ENCODE results near the gene SH2D3C.
A peak's percentile ranks its signal among the peaks of the same experiment; 100 is the strongest.

SH2D3C gene

GRCh38 chr9:127801955-127802575, 23.6 kb upstream of the SH2D3C start:
- H2BK5ac ChIP-seq (ENCODE audit: low read depth, low read length, poor library complexity, severe bottlenecking), result no peak overlapping the region
- H3K4ac ChIP-seq (ENCODE audit: low read depth in 1 of 2, low read length in 2 of 2), result peak overlapping the region; percentile 35 to 82
- H2BK12ac ChIP-seq (ENCODE audit: low read length in 2 of 2), result peak overlapping the region; percentile 15 to 86
- H4K91ac ChIP-seq (ENCODE audit: low read length), result peak overlapping the region; percentile 83
- 14% methylated on average over 7 of the region's 10 CpGs for whole genome bisulfite sequencing
- H2BK120ac ChIP-seq (ENCODE audit: low read depth, low read length), result no peak overlapping the region
- H2BK15ac ChIP-seq (ENCODE audit: low read depth, poor library complexity, severe bottlenecking), result no peak overlapping the region
- peak overlapping the region; percentile 71 to 73 for H3K18ac ChIP-seq (ENCODE audit: low read depth in 1 of 2, low read length in 2 of 2)
- no peak overlapping the region for H3K23ac ChIP-seq (ENCODE audit: low read length in 2 of 2)
- peak overlapping the region; percentile 92 for H3K4me2 ChIP-seq (ENCODE audit: low read length, poor library complexity, severe bottlenecking)
- peaks cover 7% of the 10 kb centered on the region for H3K79me1 ChIP-seq (replicated peaks; ENCODE audit: low read length, poor library complexity, severe bottlenecking)
- peak overlapping the region; percentile 53 to 81 for H3K4me3 ChIP-seq (ENCODE audit: insufficient read depth in 1 of 2, low read depth in 1 of 2, low read length in 2 of 2)
- no peak overlapping the region for H2AK5ac ChIP-seq (ENCODE audit: low read length, severe bottlenecking)
- H3K9me3 ChIP-seq (ENCODE audit: control insufficient read depth, low read length), result no peaks in the 10 kb centered on the region
- H3K9ac ChIP-seq (ENCODE audit: low read length), result peak overlapping the region; percentile 80
- peak overlapping the region; percentile 57 for H3K27ac ChIP-seq (ENCODE audit: low read length, poor library complexity, severe bottlenecking)
- peaks cover 20 to 26% of the 10 kb centered on the region in 2 experiments for H3K36me3 ChIP-seq (ENCODE audit: control insufficient read depth in 1 of 2, insufficient read depth in 2 of 2, low read depth in 1 of 2, low read length in 2 of 2)
- H4K8ac ChIP-seq (ENCODE audit: low read length), result peak overlapping the region; percentile 95
- H3K27me3 ChIP-seq (ENCODE audit: control insufficient read depth in 1 of 2, insufficient read depth in 1 of 2, low read length in 2 of 2), result no peaks in the 10 kb centered on the region
- peak overlapping the region in 1 of 2 experiments; percentile 35 for H3K14ac ChIP-seq (ENCODE audit: low read length in 2 of 2)
- peaks cover 16% of the 10 kb centered on the region for H3K4me1 ChIP-seq (ENCODE audit: control insufficient read depth, insufficient read depth, low read depth, low read length)
- peak; percentile 74 for DNase-seq
- H2AFZ ChIP-seq (ENCODE audit: low read depth, low read length), result peak overlapping the region; percentile 46

DNA sequence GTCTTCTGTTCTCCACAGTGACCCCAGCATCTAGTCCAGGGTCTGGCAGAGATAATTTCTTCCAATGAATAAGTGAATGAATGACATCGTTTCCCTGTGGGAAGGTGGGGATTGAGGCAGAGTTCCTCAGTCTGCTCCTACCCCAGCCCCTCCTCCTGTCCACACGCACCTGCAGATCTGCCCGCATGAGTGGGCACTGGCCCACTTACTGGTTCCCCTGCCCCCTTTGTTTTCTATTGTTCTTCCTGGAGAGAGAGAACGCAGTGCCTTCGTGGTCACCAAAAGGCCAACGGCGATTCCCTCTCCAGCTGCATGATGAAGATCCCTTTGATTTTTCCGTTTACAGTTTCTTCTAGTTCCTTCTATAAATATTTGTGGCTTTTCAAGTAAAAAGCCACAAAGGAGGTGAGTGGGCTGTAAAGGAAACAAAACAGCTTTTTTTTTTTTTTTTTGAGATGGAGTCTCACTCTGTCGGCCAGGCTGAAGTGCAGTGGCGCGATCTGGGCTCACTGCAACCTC, 18.4 kb upstream of the SH2D3C start:
- peaks cover 17% of the 10 kb centered on the region for H3K4me1 ChIP-seq (ENCODE audit: control insufficient read depth, insufficient read depth, low read depth, low read length)
- DNase-seq, result peak; percentile 68
- no peak overlapping the region for H2BK12ac ChIP-seq (ENCODE audit: low read length in 2 of 2)
- no peak overlapping the region for H3K18ac ChIP-seq (ENCODE audit: low read depth in 1 of 2, low read length in 2 of 2)
- peaks cover 22 to 26% of the 10 kb centered on the region in 2 experiments for H3K36me3 ChIP-seq (ENCODE audit: control insufficient read depth in 1 of 2, insufficient read depth in 2 of 2, low read depth in 1 of 2, low read length in 2 of 2)
- no peak overlapping the region for H4K91ac ChIP-seq (ENCODE audit: low read length)
- no peaks in the 10 kb centered on the region for H3K27me3 ChIP-seq (ENCODE audit: control insufficient read depth in 1 of 2, insufficient read depth in 1 of 2, low read length in 2 of 2)
- no peak overlapping the region for H3K23ac ChIP-seq (ENCODE audit: low read length in 2 of 2)
- no peak overlapping the region for H2AK5ac ChIP-seq (ENCODE audit: low read length, severe bottlenecking)
- no peak overlapping the region for H3K9ac ChIP-seq (ENCODE audit: low read length)
- no peaks in the 10 kb centered on the region for H3K9me3 ChIP-seq (ENCODE audit: control insufficient read depth, low read length)
- no peak overlapping the region for H2BK5ac ChIP-seq (ENCODE audit: low read depth, low read length, poor library complexity, severe bottlenecking)
- no peak overlapping the region for H2BK15ac ChIP-seq (ENCODE audit: low read depth, poor library complexity, severe bottlenecking)
- H3K4me2 ChIP-seq (ENCODE audit: low read length, poor library complexity, severe bottlenecking), result no peak overlapping the region
- WGBS, result 68% methylated on average over 10 of the region's 11 CpGs
- H4K8ac ChIP-seq (ENCODE audit: low read length), result no peak overlapping the region
- H3K14ac ChIP-seq (ENCODE audit: low read length in 2 of 2), result no peak overlapping the region
- H2BK120ac ChIP-seq (ENCODE audit: low read depth, low read length), result no peak overlapping the region
- peaks cover 10% of the 10 kb centered on the region for H3K79me1 ChIP-seq (replicated peaks; ENCODE audit: low read length, poor library complexity, severe bottlenecking)
- H3K4me3 ChIP-seq (ENCODE audit: insufficient read depth in 1 of 2, low read depth in 1 of 2, low read length in 2 of 2), result no peak overlapping the region
- no peak overlapping the region for H3K4ac ChIP-seq (ENCODE audit: low read depth in 1 of 2, low read length in 2 of 2)
- H2AFZ ChIP-seq (ENCODE audit: low read depth, low read length), result no peak overlapping the region
- no peak overlapping the region for H3K27ac ChIP-seq (ENCODE audit: low read length, poor library complexity, severe bottlenecking)

DNA sequence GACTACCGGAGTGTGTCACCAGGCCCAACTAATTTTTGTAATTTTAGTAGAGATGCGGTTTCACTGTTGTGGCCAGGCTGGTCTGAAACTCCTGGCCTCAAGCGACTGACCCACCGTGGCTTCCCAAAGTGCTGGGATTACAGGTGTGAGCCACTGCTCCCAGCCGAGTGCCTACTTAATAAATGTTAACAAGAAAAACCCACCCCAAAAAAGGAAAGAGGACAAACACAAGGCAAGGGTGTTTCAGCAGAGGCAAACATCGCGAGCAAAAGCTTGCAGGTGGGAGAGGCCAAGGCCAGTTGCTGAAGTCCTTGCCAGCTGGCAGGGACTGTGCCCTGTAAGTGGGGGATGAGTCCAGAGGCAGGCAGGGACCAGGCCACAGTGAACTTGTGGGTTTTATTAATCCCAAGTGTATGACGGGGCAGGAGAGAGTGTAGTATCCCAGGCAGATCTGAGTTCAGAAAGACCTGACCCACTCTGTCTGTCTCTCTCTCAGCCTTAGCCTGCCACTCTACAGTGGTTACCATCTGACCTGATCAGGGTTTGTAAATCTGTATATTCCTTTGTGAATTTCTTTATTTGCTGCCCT, 17.9 kb upstream of the SH2D3C start:
- Histone ChIP-seq H3K9ac (ENCODE audit: low read length) (no peak overlapping the region), H3K79me1 (replicated peaks; ENCODE audit: low read length, poor library complexity, severe bottlenecking) (peaks cover 12% of the 10 kb centered on the region), H2BK120ac (ENCODE audit: low read depth, low read length) (no peak overlapping the region), H3K4ac (ENCODE audit: low read depth in 1 of 2, low read length in 2 of 2) (no peak overlapping the region), H3K18ac (ENCODE audit: low read depth in 1 of 2, low read length in 2 of 2) (no peak overlapping the region), H2BK15ac (ENCODE audit: low read depth, poor library complexity, severe bottlenecking) (no peak overlapping the region), H3K27ac (ENCODE audit: low read length, poor library complexity, severe bottlenecking) (no peak overlapping the region), H3K4me1 (ENCODE audit: control insufficient read depth, insufficient read depth, low read depth, low read length) (peaks cover 17% of the 10 kb centered on the region), H2BK12ac (ENCODE audit: low read length in 2 of 2) (no peak overlapping the region), H3K4me3 (ENCODE audit: insufficient read depth in 1 of 2, low read depth in 1 of 2, low read length in 2 of 2) (no peak overlapping the region), H3K4me2 (ENCODE audit: low read length, poor library complexity, severe bottlenecking) (no peak overlapping the region), H2BK5ac (ENCODE audit: low read depth, low read length, poor library complexity, severe bottlenecking) (no peak overlapping the region), H3K36me3 (ENCODE audit: control insufficient read depth in 1 of 2, insufficient read depth in 2 of 2, low read depth in 1 of 2, low read length in 2 of 2) (peaks cover 28 to 32% of the 10 kb centered on the region in 2 experiments), H2AK5ac (ENCODE audit: low read length, severe bottlenecking) (no peak overlapping the region), H4K91ac (ENCODE audit: low read length) (no peak overlapping the region), H3K23ac (ENCODE audit: low read length in 2 of 2) (no peak overlapping the region), H3K14ac (ENCODE audit: low read length in 2 of 2) (no peak overlapping the region), H3K27me3 (ENCODE audit: control insufficient read depth in 1 of 2, insufficient read depth in 1 of 2, low read length in 2 of 2) (no peaks in the 10 kb centered on the region), H3K9me3 (ENCODE audit: control insufficient read depth, low read length) (no peaks in the 10 kb centered on the region), H4K8ac (ENCODE audit: low read length) (no peak overlapping the region), H2AFZ (ENCODE audit: low read depth, low read length) (no peak overlapping the region)
- WGBS, result 89% methylated on average over 8 of the region's 8 CpGs
- DNase-seq, result peak; percentile 55

DNA sequence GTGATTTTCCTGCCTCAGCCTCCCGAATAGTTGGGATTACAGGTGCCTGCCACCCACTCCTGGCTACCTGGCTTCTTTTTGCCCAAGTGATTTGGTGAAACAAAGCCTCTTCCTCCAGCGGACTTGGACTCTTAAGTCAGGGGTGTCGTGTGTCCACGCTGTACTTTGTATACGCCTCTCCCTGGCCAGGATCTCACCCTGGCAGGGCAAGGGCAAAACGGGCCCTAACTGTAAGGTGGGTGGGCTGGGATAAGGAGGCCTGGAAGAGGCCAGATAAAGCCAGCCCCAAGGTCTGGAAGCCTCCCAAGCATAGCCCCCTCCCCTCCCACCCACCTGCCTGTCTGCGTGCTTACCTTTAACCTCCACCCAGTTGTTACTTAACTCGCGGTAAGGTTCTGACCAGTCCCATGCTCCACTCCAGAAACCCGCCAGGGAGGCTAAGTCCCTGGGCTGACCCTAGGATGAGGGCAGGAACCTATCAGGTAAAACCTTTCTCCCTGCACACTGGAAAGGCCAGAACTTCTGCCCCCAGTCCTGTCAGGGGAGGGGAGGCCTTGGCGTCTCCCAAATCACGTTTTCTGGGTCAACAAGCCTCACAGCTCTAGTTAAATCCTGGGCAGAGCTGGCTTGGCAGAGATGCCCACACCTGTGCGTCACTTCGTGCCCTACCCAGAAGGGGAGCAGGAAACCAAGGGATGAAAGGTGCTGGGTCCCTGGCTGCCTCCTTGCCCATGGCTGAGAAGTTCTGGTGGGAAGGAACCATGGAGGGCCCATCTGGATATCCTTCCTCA, 15.7 kb upstream of the SH2D3C start:
- Histone ChIP-seq H3K27ac (ENCODE audit: low read length, poor library complexity, severe bottlenecking) (no peak overlapping the region), H3K27me3 (ENCODE audit: control insufficient read depth in 1 of 2, insufficient read depth in 1 of 2, low read length in 2 of 2) (no peaks in the 10 kb centered on the region), H3K4ac (ENCODE audit: low read depth in 1 of 2, low read length in 2 of 2) (no peak overlapping the region), H3K36me3 (ENCODE audit: control insufficient read depth in 1 of 2, insufficient read depth in 2 of 2, low read depth in 1 of 2, low read length in 2 of 2) (peaks cover 48 to 53% of the 10 kb centered on the region in 2 experiments), H3K4me1 (ENCODE audit: control insufficient read depth, insufficient read depth, low read depth, low read length) (peaks cover 21% of the 10 kb centered on the region), H4K91ac (ENCODE audit: low read length) (no peak overlapping the region), H2BK120ac (ENCODE audit: low read depth, low read length) (no peak overlapping the region), H4K8ac (ENCODE audit: low read length) (peak overlapping the region; percentile 0), H3K79me1 (replicated peaks; ENCODE audit: low read length, poor library complexity, severe bottlenecking) (peaks cover 22% of the 10 kb centered on the region), H2AK5ac (ENCODE audit: low read length, severe bottlenecking) (no peak overlapping the region), H3K4me3 (ENCODE audit: insufficient read depth in 1 of 2, low read depth in 1 of 2, low read length in 2 of 2) (no peak overlapping the region), H3K9me3 (ENCODE audit: control insufficient read depth, low read length) (no peaks in the 10 kb centered on the region), H3K18ac (ENCODE audit: low read depth in 1 of 2, low read length in 2 of 2) (no peak overlapping the region), H2BK15ac (ENCODE audit: low read depth, poor library complexity, severe bottlenecking) (no peak overlapping the region), H3K4me2 (ENCODE audit: low read length, poor library complexity, severe bottlenecking) (no peak overlapping the region), H3K23ac (ENCODE audit: low read length in 2 of 2) (no peak overlapping the region), H3K9ac (ENCODE audit: low read length) (peak overlapping the region; percentile 52), H2BK5ac (ENCODE audit: low read depth, low read length, poor library complexity, severe bottlenecking) (no peak overlapping the region), H2BK12ac (ENCODE audit: low read length in 2 of 2) (no peak overlapping the region), H2AFZ (ENCODE audit: low read depth, low read length) (no peak overlapping the region), H3K14ac (ENCODE audit: low read length in 2 of 2) (no peak overlapping the region)
- DNase-seq, result no peak
- 89% methylated on average over 14 of the region's 14 CpGs for WGBS
